Neutrophil (primary cell): ENCODE results near the gene GHRHR.

Source experiments
- H3K27ac ChIP-seq: fragments of 200-600 bp; sonication (generic); 2 replicates; pipeline ENCODE4 v1.5.1; 2016; ENCODE audit warnings: mild to moderate bottlenecking, moderate library complexity
- H3K27me3 ChIP-seq: fragments of 200-600 bp; sonication (generic); 2 replicates; pipeline ENCODE4 v1.6.0; 2016; ENCODE audit warnings: mild to moderate bottlenecking
- H3K36me3 ChIP-seq: fragments of 200-600 bp; sonication (generic); 2 replicates; pipeline ENCODE4 v1.5.1; 2017
- H3K4me1 ChIP-seq, 2 experiments: fragments of 200-600 bp in 1 of 2; sonication (generic) in 1 of 2; 1 replicate in 1 of 2; 2 replicates in 1 of 2; pipeline versions ENCODE4 v1.5.1 to v1.6.1; 2013 to 2016; ENCODE audit warnings: low read depth in 1 of 2, low read length in 1 of 2, mild to moderate bottlenecking in 1 of 2, moderate library complexity in 1 of 2; ENCODE audit not compliant: control insufficient read depth in 1 of 2, insufficient read depth in 1 of 2
- H3K4me3 ChIP-seq, 2 experiments: fragments of 200-600 bp in 1 of 2; sonication (generic) in 1 of 2; 1 replicate in 1 of 2; 2 replicates in 1 of 2; pipeline ENCODE4 v1.5.1; 2013 to 2016; ENCODE audit warnings: low read depth in 1 of 2, low read length in 1 of 2, mild to moderate bottlenecking in 1 of 2, moderate library complexity in 1 of 2
- H3K9me3 ChIP-seq: fragments of 200-600 bp; sonication (generic); 2 replicates; pipeline ENCODE4 v1.5.1; 2016
- TF ChIP-seq, protein P1 (sequence below): fragments of 200-600 bp; sonication (generic); IDR thresholded peaks from 2 replicates; pipeline ENCODE4 v1.5.1; 2016; ENCODE audit warnings: antibody characterized with exemption

GHRHR gene

DNA sequence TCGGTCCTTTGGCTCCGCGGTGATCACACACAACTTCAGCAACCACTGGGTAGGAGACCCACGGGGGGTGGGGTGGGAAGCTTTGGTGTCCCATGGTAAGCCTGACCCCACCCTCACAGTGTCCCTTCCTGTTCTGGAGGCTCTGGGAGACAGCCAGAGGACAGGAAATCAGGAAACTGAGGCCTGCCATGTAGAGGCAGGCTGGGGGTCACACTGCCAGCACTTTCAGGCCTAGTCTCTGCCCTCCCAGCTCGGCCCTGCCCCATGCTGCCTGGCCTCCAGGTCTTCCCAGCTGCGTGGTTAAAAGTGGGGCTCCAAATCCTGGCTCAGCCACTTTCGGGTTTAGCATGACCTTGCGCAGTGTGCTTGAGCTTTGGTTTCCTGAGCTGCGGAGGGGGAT is 41.2 kb upstream of the GHRHR start:
- Histone ChIP-seq H3K4me3 (no peak overlapping the region), H3K9me3 (no peaks in the 10 kb centered on the region), H3K36me3 (no peaks in the 10 kb centered on the region), H3K27ac (no peak overlapping the region), H3K27me3 (no peaks in the 10 kb centered on the region), H3K4me1 (no peaks in the 10 kb centered on the region)
- TF ChIP-seq, protein P1, sequence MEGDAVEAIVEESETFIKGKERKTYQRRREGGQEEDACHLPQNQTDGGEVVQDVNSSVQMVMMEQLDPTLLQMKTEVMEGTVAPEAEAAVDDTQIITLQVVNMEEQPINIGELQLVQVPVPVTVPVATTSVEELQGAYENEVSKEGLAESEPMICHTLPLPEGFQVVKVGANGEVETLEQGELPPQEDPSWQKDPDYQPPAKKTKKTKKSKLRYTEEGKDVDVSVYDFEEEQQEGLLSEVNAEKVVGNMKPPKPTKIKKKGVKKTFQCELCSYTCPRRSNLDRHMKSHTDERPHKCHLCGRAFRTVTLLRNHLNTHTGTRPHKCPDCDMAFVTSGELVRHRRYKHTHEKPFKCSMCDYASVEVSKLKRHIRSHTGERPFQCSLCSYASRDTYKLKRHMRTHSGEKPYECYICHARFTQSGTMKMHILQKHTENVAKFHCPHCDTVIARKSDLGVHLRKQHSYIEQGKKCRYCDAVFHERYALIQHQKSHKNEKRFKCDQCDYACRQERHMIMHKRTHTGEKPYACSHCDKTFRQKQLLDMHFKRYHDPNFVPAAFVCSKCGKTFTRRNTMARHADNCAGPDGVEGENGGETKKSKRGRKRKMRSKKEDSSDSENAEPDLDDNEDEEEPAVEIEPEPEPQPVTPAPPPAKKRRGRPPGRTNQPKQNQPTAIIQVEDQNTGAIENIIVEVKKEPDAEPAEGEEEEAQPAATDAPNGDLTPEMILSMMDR: no peak

DNA sequence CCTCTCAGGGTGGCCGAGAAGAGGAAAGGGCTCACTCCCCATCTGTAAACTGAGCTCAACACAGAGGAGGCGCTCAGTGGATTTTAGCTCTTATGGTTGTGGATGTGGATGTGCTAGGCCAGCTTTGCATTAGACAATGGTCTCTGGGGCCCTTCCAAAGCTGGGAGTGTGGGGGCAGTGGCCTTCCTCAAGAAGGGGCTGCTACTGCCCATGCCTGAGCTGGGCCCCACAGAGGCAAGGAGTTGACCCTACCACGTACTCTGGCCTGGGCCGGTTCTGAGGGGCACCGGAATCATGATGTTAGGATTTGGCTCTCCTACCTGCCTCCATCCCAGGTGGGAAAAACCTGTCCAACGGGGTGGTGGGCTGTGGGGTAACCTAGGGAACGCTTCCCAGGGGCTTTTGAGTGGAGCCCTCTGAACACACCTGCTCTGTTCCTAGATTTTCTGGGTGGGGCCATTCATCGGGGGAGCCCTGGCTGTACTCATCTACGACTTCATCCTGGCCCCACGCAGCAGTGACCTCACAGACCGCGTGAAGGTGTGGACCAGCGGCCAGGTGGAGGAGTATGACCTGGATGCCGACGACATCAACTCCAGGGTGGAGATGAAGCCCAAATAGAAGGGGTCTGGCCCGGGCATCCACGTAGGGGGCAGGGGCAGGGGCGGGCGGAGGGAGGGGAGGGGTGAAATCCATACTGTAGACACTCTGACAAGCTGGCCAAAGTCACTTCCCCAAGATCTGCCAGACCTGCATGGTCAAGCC is 40.6 kb upstream of the GHRHR start:
- no peak overlapping the region for H3K4me3 ChIP-seq
- no peaks in the 10 kb centered on the region for H3K36me3 ChIP-seq
- no peaks in the 10 kb centered on the region for H3K27me3 ChIP-seq
- H3K9me3 ChIP-seq: no peaks in the 10 kb centered on the region
- H3K4me1 ChIP-seq: no peaks in the 10 kb centered on the region
- H3K27ac ChIP-seq: no peak overlapping the region
- TF ChIP-seq, protein P1: no peak

DNA sequence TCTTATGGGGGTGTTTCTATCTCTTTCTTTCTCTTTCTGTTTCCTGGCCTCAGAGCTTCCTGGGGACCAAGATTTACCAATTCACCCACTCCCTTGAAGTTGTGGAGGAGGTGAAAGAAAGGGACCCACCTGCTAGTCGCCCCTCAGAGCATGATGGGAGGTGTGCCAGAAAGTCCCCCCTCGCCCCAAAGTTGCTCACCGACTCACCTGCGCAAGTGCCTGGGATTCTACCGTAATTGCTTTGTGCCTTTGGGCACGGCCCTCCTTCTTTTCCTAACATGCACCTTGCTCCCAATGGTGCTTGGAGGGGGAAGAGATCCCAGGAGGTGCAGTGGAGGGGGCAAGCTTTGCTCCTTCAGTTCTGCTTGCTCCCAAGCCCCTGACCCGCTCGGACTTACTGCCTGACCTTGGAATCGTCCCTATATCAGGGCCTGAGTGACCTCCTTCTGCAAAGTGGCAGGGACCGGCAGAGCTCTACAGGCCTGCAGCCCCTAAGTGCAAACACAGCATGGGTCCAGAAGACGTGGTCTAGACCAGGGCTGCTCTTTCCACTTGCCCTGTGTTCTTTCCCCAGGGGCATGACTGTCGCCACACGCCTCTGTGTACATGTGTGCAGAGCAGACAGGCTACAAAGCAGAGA is 39.9 kb upstream of the GHRHR start:
- no peaks in the 10 kb centered on the region for H3K9me3 ChIP-seq
- H3K36me3 ChIP-seq: no peaks in the 10 kb centered on the region
- H3K27ac ChIP-seq: no peak overlapping the region
- TF ChIP-seq, protein P1: no peak
- no peaks in the 10 kb centered on the region for H3K27me3 ChIP-seq
- H3K4me3 ChIP-seq: no peak overlapping the region
- H3K4me1 ChIP-seq: no peaks in the 10 kb centered on the region

DNA sequence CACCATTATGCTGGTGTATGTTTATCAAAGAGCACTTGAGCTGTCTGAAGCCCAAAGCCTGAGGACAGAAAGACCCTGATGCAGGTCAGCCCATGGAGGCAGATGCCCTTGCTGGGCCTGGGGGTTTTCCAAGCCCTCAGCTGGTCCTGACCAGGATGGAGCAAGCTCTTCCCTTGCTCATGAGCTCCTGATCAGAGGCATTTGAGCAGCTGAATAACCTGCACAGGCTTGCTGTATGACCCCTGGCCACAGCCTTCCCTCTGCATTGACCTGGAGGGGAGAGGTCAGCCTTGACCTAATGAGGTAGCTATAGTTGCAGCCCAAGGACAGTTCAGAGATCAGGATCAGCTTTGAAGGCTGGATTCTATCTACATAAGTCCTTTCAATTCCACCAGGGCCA is 39.1 kb upstream of the GHRHR start:
- no peaks in the 10 kb centered on the region for H3K9me3 ChIP-seq
- TF ChIP-seq, protein P1: no peak
- no peak overlapping the region for H3K27ac ChIP-seq
- no peaks in the 10 kb centered on the region for H3K36me3 ChIP-seq
- no peaks in the 10 kb centered on the region for H3K4me1 ChIP-seq
- no peaks in the 10 kb centered on the region for H3K27me3 ChIP-seq
- no peak overlapping the region for H3K4me3 ChIP-seq

DNA sequence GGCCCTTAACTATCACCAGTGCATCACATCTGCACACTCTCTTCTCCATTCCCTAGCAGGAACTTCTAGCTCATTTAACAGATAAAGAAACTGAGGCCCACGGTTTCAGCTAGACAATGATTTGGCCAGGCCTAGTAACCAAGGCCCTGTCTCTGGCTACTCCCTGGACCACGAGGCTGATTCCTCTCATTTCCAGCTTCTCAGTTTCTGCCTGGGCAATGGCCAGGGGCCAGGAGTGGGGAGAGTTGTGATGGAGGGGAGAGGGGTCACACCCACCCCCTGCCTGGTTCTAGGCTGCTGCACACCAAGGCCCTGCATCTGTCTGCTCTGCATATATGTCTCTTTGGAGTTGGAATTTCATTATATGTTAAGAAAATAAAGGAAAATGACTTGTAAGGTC is 38.6 kb upstream of the GHRHR start:
- no peak overlapping the region for H3K27ac ChIP-seq
- H3K36me3 ChIP-seq: no peaks in the 10 kb centered on the region
- no peaks in the 10 kb centered on the region for H3K27me3 ChIP-seq
- H3K4me1 ChIP-seq: no peaks in the 10 kb centered on the region
- H3K4me3 ChIP-seq: no peak overlapping the region
- TF ChIP-seq, protein P1: no peak
- H3K9me3 ChIP-seq: no peaks in the 10 kb centered on the region
